Lung (tissue), 12 donors: ENCODE data around the gene PMIS2. TPM values are rescaled to one million over a fixed set of nuclear protein-coding genes. Genes with fewer than 3 reads are reported as not detected.

Experiments
- ATAC-seq: fragments of 200-7000 bp; cut with Tn5 transposase; one replicate; pipeline ENCODE4 v1.9.1; 2020; ENCODE audit warnings: moderate number of reproducible peaks; ENCODE audit not compliant: insufficient read depth, low FRiP score
- DNase-seq, 3 donors: peaks; one replicate each; pipeline ENCODE4 v3.0.0-alpha.2; 2013 to 2017
- H3K27ac ChIP-seq, 2 donors: one replicate each; pipeline ENCODE4 v1.5.1; 2013; ENCODE audit warnings: mild to moderate bottlenecking in 2 of 2, moderate library complexity in 2 of 2, control low read depth in 1 of 2, inconsistent platforms in 1 of 2, low read depth in 1 of 2, low read length in 1 of 2
- H3K27me3 ChIP-seq, 3 donors: one replicate each; pipeline ENCODE4 v1.5.1; 2013; ENCODE audit warnings: low read length in 2 of 3; ENCODE audit not compliant: control insufficient read depth in 3 of 3, insufficient read depth in 3 of 3
- H3K36me3 ChIP-seq, 4 donors: one replicate each; pipeline ENCODE4 v1.5.1; 2013; ENCODE audit warnings: low read length in 4 of 4, mild to moderate bottlenecking in 1 of 4, moderate library complexity in 1 of 4; ENCODE audit not compliant: control insufficient read depth in 4 of 4, insufficient read depth in 4 of 4
- H3K4me1 ChIP-seq, 5 donors: one replicate each; pipeline ENCODE4 v1.5.1; 2013; ENCODE audit warnings: low read length in 5 of 5, mild to moderate bottlenecking in 2 of 5, moderate library complexity in 1 of 5; ENCODE audit not compliant: control insufficient read depth in 5 of 5, insufficient read depth in 5 of 5
- H3K4me3 ChIP-seq: one replicate; pipeline ENCODE4 v1.5.1; 2013; ENCODE audit warnings: mild to moderate bottlenecking, control low read depth, moderate library complexity
- H3K9ac ChIP-seq, 2 donors: one replicate each; pipeline ENCODE4 v1.5.1; 2013; ENCODE audit warnings: low read length in 2 of 2, control low read depth in 1 of 2; ENCODE audit not compliant: insufficient read depth in 1 of 2
- H3K9me3 ChIP-seq, 4 donors: one replicate each; pipeline ENCODE4 v1.5.1; 2013; ENCODE audit warnings: low read length in 3 of 4, mild to moderate bottlenecking in 1 of 4, moderate library complexity in 1 of 4; ENCODE audit not compliant: control insufficient read depth in 4 of 4, insufficient read depth in 3 of 4
- WGBS, 2 donors: extraction: QIAGEN DNeasy Blood & Tissue Kit; methylation state at CpG; one replicate each; pipeline ENCODE4 v1.1.7; 2013; 5-methylcytosine and 5-hydroxymethylcytosine counted together
- polyA plus RNA-seq, 2 donors: library from polyadenylated mRNA; stranded (reverse); fragments of 200-250 nt; gene quantifications; one replicate each; pipeline ENCODE4 v1.2.1, GENCODE V29; 2013
- total RNA-seq, 2 donors: library from RNA; depleted of rRNA in 1 of 2; stranded (reverse); fragments of >200 nt in 1 of 2; gene quantifications; one replicate each; pipeline ENCODE4 v1.2.1, GENCODE V29; 2014 to 2021
- TF ChIP-seq, protein P1 (sequence below): IDR thresholded peaks from 2 replicates; pipeline ENCODE4 v1.5.1; 2012; ENCODE audit warnings: mild to moderate bottlenecking; ENCODE audit errors: control extremely low read depth, extremely low read depth
- donor health status: control.
- donor health status: control.
- donor health status: Bipolar disorder and iron deficiency.
- donor health status: healthy.
- donor health status: DM: yes; HTN: yes; CAD: no.

Gene PMIS2
- total and polyA plus RNA-seq, 4 donors = not detected

DNA sequence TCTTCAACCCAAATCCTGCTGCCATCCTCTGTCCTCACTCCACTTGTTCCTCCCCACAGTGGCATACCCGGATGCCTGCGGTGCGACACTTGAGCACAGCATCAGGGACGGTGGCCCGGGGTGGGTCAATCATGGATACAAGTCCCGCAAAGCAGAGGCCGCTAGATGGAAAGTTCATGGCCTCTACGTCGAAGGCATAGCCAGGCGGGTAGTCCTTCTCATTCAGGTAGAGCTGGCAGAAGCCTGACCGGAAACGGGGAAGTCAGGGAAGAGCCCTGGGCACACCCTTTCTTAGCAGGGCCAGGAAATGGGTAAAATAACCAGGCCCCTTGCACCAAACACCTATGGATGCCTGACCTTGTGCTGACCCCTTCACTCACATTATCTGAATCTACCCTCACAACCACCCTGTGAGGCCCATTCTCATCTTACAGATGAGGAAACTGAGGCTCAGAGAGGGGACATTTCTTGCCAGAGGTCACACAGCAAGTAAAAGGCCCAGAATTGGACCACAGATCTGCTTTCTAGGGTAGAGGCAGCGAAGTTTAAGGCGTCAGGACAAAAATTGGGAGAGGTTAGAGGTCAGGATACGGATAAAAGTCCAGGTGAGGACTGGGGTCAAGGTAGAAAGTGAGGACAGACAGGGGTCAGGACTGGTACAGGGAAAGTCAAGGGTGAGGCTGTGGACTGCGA lies 29.0 kb upstream of the PMIS2 start:
- DNase-seq (no peak), ATAC-seq (no peak)
- H3K4me3 ChIP-seq = no peak overlapping the region
- TF ChIP-seq, protein P1, sequence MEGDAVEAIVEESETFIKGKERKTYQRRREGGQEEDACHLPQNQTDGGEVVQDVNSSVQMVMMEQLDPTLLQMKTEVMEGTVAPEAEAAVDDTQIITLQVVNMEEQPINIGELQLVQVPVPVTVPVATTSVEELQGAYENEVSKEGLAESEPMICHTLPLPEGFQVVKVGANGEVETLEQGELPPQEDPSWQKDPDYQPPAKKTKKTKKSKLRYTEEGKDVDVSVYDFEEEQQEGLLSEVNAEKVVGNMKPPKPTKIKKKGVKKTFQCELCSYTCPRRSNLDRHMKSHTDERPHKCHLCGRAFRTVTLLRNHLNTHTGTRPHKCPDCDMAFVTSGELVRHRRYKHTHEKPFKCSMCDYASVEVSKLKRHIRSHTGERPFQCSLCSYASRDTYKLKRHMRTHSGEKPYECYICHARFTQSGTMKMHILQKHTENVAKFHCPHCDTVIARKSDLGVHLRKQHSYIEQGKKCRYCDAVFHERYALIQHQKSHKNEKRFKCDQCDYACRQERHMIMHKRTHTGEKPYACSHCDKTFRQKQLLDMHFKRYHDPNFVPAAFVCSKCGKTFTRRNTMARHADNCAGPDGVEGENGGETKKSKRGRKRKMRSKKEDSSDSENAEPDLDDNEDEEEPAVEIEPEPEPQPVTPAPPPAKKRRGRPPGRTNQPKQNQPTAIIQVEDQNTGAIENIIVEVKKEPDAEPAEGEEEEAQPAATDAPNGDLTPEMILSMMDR = no peak
- H3K27ac ChIP-seq = no peak overlapping the region
- 80 to 84% methylated on average over 16 of the region's 16 CpGs for WGBS, 2 donors
- peaks cover 11 to 32% (median 12%) of the 10 kb centered on the region in 3 donors for H3K27me3 ChIP-seq
- H3K9me3 ChIP-seq = no peaks in the 10 kb centered on the region
- H3K4me1 ChIP-seq = peaks cover 0 to 10% (median 0%) of the 10 kb centered on the region in 5 donors
- no peaks in the 10 kb centered on the region for H3K36me3 ChIP-seq
- H3K9ac ChIP-seq = no peak overlapping the region

DNA sequence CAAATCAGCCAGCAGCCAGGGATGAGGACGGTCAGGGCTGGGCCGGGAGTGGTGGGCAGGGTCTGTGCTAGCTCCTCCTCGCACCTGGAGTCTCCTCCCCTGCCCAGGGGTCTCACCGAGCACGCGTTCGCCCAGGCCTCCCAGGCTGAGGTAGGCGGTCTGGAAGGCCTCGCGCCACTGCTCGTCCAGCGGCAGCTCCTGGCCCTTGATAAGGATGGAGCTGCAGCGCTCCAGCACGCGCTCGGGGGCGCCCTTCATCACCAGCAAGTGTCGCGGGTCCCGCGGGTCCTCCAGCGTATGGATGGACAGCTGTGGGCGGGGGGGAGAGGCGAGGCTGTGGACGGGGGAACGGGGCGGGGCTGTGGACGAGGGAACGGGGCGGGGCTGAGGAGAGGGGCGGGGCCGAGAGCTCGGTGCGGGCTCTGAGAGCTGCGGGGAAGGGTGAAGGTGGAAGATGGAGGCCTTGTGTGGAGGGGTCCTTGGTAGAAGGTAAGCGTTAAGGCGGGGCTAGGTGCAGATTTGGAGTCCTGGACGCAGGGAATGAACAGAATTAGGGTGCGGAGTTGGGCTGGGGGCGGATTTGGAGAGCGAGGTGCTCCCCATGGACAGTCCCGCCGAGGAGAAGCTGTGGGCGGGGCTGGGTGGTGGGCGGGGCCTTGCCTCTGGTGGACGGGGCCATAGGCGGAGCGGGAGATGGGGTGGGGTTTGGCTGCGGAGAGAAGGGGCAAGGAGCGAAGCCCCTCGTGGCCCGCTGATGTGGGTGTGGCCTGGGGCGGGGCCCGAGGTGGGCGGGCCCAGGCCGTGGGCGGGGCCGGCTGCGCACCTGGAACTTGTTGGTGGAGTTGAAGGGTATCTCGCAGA lies 28.2 kb upstream of the PMIS2 start:
- Histone ChIP-seq H3K27me3 (peaks cover 11 to 32% (median 12%) of the 10 kb centered on the region in 3 donors), H3K9me3 (no peaks in the 10 kb centered on the region), H3K4me1 (peaks cover 0 to 10% (median 0%) of the 10 kb centered on the region in 5 donors), H3K4me3 (no peak overlapping the region), H3K27ac (no peak overlapping the region), H3K9ac (no peak overlapping the region), H3K36me3 (no peaks in the 10 kb centered on the region)
- ATAC-seq (peak; percentile 45), DNase-seq (peak; percentile 42 to 75 (median 47))
- WGBS, 2 donors = 2 to 5% methylated on average over 57 to 60 of the region's 60 CpGs
- TF ChIP-seq, protein P1 = no peak

DNA sequence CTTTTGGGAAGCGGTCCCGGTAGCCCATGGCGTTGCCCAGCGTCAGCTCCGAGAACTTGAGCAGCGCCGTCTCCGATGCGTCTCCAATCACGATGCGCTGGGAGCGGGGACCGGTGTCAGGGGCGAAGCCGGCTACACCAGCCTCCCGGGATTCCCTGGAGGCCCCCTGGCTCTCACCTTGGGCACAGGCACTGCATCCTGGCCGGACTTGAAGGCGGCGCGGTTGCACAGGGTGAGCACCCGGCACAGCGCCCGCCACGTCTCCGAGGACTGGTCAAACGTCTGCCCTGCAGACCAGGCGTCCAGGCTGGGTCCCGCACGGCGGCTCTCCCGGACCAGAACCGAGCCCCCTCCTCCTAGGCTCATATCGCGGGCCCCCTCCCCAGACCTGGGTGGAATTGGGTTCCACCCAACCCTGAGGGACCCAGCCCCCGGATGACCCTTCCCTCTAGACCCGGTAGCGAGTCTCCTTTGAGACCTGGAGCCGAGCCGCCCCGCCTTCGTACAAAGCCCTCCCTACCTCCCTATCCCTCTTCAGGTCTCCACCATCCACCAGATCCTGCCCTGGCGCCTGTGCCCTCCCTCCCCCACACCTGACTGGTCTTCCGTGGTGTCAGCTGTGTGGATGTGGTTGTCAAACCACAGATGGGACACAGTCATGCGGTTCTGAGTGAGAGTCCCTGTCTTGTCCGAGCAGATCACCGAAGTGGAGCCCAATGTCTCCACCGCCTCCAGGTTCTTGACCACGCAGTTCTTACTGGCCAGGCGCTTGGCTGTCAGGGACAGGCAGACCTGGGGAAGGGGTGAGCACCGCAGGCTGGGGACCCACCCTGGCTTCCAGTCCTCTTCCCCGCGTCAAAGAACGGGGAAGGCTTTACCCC lies 27.3 kb upstream of the PMIS2 start:
- Histone ChIP-seq H3K27ac (no peak overlapping the region), H3K27me3 (peaks cover 11 to 32% (median 12%) of the 10 kb centered on the region in 3 donors), H3K9me3 (no peaks in the 10 kb centered on the region), H3K4me3 (no peak overlapping the region), H3K4me1 (peaks cover 0 to 10% (median 0%) of the 10 kb centered on the region in 5 donors), H3K36me3 (no peaks in the 10 kb centered on the region), H3K9ac (no peak overlapping the region)
- WGBS, 2 donors = 31 to 38% methylated on average over 51 to 53 of the region's 53 CpGs
- no peak for DNase-seq
- ATAC-seq = no peak
- TF ChIP-seq, protein P1 = no peak
